Hematopoietic multipotent progenitor cell treated with erythropoietin and hydrocortisone succinate and interleukin-3 and kit ligand, for 6 days (in vitro differentiated cells): Measurements from ENCODE around the gene KNDC1.

Source experiments
- DNase-seq: peaks from one replicate; pipeline ENCODE4 v3.0.0-alpha.2; 2015

The KNDC1 gene

DNA sequence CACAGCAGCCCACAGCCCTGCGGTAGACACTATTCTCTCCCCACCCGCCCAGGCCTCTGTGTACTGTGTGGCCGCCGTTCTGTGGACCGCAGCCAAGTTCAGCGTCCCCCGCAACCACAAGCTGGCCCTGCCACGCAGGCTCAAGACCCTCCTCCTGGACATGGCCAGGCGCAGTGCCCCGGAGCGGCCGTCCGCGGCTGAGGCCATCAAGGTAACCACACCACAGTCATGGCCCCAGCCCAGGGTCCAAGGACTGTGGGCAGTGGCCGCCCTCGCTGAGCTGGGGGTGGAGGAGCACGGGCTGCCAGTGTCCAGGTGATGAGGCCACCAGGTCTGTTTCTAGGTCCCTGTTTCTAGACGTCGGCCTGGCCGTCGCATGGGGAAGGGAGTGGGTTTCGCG lies 35.6 kb downstream of the KNDC1 start:
- DNase-seq = no peak

DNA sequence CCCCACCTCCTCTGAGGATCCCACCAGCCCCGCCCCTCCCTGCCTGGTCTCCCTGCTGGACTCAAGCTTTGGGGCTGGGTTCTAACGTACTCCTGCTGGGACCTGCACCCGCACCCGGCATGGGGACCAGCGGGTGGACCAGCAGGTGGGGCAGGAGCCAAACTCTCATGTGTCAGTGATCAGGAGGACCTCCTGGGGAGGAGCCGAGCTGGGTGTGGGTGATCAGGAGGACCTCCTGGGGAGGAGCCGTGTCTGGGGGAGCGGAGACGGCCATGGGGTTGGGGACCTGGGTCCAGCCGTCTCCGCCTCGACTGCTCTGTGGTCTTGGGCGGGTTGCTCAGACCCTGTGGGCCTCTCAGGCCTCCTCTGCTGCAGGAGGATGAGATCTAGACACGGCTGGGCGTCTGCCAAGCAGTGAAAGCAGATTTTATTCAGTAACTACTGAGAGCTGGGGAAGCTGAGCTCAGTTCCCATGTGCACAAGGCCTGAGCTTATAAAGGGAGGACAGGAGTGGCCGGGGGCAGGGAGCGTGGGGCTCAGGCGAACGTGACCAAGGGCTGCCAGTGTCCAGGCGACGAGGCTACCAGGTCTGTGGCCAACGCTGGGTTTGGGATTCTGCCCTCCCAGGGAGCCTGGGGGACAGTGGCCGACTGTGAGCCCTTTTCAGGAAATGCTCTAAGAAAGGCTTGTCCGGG lies 36.3 kb downstream of the KNDC1 start:
- DNase-seq = no peak

DNA sequence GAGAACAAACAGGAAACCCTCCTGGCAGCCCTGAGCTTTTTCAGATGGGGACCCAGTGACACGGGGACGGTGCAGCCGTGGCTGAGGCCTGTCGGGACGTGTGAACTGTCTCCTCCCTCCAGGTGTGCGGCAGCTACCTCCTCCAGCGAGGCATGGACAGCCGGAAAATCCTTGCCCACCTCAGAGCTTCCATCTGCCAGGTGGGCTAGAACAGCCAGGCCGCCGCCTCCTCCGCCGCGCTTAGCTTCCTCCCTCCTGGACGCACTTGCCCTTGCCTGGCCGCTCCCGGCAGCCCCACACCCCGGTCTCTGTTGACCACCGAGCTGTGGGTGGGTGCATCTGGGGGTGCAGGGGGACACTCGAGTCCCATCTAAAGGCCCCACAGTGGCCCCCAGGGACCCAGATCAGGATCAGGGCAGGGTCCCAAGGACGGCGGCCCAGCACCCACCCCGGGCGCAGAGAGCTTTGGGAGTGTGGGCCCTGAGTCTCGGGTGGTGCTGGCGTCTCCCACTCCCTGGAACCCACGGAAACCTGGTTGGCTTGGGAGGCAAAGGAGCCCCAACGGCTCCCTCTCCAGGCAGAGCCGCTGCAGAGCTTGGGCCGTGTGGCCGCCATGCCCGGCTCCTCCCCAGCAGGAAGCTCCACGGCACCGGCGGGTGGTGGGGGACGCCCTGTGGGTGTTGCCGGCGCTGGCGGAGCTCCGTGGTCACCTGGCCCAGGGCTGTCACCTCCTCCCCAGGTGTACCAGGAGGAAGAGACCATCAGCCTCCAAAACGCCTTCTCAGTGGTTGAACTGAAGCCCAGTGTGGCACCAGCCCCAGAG lies 37.1 kb downstream of the KNDC1 start:
- no peak for DNase-seq

DNA sequence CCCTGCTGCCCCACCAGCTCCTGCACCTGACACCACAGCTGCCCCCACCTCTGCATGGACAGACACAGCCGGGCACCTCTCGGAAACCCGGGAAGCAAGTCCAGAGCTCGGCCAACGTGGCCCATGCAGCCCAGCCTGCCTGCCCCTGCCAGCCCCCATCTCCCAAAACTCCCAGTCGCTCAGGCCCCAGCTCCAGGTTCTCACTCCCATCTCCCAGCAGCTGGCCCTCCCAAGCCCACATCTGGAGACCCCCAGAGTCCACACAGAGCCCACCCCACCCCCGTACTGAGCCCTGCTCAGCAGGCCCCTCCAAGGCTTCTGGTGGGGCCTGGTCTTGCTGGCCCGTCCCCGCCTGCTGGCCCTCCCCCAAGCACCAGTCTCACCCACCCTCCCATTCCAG lies 37.8 kb downstream of the KNDC1 start:
- no peak for DNase-seq

DNA sequence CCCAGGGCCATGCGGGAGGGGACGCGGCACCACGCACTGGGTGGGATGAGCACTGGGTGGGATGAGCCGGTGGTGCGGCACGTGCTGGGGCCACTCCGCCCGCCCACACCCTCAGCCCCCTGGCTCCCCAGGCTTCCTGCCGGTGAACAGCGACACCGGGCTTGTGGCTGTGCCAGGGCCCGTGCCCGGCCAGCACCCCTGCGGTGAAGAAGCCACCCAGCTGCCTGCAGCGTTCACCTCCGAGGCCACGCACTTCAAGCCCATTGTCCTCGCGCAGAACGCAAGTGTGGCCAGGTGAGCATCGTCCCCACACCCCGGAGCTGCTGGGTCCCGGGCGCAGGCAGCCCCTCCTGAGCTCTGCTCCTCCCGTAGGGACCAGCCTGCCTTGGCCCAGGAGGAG lies 38.2 kb downstream of the KNDC1 start:
- no peak for DNase-seq

DNA sequence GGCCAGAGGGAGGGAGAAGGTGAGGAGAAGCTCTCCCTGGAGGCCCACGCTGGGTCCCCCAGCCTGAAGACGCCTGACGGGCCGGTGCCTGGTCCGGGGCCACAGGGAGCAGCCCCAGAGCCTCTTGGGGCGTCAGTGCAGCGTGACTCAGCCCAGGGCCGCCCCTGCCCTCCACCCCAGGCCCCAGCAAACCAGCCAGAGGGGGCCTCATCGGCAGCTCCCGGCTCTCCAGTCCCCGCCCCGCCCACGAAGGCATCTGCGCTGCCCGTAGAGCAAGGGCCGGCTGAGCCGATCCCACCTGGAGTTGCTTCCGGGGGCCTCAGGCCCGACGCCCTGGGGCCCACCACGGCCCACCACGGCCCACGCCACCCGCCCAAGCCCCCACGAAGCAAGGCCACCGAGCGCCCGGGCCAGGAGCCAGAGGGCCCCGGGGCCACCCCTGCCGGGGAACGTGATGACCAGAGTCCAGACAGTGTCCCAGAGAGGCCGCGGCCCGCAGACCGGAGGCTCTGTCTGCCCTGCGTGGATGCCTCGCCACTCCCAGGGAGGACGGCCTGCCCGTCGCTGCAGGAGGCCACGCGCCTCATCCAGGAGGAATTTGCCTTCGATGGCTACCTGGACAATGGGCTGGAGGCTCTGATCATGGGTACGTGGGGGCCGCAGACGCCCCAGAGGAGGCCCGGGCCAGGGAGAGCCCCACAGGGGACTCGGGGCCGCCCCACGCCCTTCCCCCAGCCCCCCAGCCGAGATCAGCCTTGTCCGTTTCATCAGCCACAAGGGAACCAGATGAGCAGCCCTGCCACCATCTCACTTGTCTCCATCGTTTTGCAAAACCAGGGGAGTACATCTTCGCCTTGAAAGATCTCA lies 38.8 kb downstream of the KNDC1 start:
- no peak for DNase-seq

DNA sequence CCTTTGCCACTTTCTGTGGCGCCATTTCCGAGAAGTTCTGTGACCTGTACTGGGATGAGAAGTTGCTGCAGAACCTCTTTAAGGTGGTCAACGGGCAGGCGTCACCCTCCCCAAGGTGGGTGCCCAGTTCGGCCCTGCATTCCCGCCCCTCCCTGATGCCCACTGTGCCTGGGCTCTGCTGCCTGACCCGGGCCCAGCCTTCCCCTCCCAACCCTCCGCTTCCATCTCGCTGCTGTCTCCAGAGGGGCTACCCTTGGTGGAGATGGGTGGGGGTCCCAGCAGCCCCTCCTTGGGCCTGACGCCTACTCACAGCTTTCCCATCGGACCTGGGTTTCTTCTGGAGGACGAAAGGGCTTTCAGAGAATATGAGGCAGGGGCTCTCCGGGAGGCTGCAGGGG lies 39.5 kb downstream of the KNDC1 start:
- DNase-seq = no peak

DNA sequence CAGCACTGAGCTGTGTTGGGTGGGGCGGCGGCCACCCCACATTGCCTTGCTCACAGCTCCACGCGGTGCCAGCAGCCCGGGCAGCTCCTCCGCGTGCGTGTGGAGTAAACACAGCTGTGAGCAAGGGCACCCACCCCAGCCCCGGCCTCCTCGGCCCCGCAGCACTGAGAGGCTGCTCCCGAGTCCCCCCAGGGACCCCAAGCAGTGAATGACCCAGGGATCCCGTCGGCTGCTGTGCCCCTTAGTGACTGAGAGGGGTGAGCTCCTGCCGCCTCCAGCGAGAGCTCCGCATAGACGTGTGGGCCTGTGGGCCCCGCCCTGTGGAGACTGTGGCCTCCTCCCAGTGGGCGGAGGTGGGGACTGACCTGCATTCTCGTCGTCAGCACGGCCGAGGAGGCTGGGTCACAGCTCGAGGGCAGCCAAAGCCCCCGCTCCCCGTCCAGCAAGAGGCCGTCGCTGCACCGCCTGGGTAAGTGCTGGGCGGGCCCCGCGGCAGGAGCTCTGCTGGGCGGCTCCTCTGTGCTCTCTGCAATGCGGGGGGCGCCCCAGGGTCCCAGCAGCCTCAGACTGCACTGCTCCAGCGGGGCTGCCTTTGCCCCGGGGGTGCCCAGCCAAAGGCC lies 40.1 kb downstream of the KNDC1 start:
- no peak for DNase-seq

DNA sequence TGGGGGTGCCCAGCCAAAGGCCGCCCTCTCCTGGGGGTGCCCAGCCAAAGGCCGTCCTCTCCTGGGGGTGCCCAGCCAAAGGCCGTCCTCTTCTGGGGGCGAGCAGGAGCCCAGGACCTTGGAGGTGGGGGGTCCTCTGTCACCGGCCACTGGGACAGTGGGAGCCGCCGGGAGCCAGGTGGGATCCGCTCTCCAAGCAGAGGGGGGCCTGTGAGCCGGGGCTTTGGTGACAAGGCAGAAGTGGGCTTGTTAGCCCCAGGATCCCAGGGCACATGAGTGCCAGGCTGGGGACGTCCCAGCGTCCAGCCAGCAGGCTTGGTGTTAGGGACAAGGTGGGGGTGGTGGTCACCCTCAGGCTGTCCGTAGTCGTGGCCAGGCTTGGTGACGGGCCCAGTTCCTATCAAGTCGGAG lies 40.6 kb downstream of the KNDC1 start:
- no peak for DNase-seq

DNA sequence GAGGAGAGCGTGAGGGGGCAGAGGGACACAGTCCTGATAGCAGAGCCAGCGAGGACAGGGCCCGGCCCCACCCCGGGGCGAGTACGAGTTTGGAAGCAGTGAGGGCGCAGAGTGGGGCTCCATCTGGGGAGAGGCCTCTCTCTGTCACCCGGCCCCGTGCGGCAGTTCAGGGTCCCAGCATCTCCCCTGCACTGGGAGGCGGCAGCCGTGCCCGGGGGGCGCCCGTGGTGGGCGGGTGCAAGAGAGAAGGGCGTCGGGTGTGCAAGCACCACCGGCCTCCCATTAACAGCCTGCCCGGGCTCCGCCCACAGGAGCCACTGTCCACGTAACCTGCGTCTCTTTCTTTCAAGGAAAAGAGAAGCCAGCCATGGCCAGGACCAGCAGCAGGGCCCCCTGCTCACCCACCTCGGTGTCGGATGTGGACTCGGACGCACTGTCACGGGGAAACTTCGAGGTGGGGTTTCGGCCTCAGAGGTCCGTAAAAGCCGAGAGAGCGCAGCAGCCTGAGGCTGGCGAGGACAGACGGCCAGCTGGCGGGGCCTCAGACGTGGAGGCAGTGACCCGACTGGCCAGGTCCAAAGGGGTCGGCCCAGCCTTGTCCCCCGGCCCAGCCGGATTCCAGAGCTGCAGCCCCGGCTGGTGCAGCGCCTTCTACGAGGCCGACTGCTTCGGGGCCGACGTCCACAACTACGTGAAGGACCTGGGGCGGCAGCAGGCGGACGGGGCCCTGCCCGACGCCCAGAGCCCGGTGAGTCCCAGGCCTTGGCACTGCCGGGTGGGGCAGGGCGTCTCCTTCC lies 41.3 kb downstream of the KNDC1 start:
- DNase-seq = no peak

DNA sequence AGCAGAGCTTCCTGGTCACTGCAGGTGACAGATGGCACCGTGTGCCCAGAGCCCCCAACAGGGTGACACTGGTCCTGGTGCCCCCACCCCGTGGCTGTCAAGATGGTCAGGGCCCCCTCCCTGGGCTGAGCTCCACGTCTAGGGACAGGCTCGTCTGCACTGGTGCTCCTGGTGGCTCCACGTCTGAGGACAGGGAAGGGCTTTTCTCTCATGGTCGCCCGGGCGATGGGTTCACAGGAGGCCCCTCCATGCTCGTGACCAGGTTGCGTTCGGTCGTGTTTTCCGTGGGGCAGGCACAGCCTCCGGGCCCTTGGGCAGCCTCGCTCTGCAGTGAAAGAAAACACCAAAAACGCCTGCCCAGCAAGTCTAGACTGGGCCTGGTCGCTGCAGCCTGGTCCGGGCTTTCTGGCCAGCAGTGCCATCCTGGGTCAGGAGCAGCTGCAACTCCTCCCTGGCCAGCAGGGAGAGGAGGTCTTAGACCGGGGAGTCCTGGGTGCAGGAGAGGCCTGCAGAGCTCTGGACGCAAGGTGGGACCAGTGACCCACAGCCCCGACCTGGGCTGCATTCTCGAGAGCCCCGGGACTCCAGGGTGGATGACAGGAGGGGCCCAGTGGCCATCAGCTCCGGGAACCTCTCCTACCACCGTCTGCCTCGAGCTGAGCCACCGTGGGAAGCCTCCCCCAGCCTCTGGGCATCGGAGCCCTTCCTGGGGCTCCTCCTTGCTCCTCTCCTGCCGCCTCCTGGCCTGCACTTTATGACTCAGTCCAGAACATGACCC lies 42.1 kb downstream of the KNDC1 start:
- DNase-seq = no peak

DNA sequence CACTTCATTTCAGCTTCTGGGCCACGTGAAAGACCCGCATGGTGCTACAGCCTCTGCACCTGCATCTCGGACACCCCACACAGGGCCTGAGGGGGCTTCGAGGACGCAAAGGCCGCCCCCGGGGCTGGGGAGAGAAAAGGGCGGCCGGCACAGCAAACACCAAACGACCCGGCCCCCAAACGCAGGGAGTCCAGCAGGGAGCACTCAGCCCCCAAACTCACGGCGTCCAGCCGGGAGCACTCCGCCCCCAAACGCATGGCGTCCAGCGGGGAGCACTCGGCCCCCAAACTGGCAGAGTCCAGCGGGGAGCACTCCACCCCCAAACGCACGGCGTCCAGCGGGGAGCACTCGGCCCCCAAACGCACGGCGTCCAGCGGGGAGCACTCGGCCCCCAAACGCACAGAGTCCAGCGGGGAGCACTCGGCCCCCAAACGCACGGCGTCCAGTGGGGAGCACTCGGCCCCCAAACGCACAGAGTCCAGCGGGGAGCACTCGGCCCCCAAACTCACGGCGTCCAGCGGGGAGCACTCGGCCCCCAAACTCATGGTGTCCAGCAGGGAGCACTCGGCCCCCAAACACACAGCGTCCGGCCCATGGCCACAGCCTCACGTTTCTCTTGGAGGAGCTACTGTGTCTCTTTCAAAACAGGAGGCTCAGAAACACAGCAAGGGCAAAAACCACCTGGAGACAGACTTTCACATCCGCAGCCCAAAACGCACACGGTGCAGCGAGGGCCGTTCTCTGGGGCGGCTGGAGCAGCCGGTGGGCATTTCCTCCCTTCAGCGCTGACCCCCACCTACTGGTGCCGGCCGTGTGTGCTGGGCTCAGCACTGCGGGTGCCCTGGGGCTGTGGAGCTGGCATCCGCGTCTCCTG lies 43.0 kb downstream of the KNDC1 start:
- no peak for DNase-seq

DNA sequence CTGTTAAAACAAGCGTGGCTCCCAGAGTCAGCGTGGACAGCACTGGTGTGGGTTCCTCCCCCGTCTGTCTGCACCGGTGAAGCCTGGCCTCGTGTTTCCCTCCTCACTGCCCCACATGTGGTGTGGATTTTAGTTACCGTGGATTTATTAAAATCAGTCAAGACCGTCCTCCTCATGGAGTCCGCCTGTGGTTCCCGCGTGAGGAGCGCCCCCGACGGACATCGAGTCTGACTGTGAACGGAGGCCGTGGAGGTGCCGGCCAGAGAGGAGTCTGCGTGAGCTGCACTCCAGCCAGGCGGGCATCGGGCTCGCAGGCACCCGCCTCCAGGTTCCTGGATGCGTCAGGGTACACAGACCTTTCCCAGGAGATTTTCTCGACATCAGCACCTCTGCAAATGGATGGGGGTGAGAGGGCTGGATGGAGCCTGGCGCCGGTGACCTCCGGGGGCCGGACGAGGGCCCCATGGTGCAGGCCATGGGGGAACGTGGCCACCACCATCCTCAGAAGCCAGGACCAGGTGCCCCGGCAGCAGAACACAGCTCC lies 43.7 kb downstream of the KNDC1 start:
- no peak for DNase-seq

DNA sequence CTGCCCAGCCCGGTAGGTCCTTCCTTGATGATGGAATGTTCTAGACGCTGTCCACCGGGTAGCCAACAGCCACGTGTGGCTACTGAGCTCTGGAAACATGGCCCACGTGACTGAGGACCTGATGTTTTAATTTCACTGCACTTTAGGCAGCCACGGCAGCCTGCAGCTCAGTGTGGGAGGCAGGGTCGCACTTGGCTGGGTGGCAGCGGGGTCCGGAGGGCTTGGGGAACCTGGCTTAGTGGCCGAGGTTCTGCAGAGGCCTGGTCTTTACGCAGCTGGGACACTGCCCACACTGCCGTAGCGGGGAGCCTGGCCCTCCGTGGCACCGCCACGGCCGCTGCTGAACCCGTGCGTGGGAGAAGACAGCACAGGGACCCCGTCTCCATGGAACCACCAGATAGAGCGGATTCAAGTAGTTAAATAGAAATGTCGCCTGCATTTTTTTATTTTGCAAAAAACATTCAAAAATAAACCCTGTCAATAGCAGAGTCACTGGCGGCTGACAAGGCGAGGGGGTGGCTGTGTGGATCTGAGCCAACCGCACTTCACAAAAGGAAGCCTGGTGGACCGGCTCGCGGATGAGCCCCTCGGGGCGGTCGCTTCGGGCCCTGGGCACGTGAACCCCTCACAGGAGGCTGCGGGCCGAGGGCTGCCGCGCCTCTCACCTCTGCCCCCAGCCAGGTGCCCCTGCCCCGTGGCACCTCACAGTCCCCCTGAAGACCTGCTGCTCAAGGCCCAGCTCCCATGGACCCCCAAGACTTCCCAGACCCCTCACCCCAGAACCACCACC lies 44.4 kb downstream of the KNDC1 start:
- no peak for DNase-seq

DNA sequence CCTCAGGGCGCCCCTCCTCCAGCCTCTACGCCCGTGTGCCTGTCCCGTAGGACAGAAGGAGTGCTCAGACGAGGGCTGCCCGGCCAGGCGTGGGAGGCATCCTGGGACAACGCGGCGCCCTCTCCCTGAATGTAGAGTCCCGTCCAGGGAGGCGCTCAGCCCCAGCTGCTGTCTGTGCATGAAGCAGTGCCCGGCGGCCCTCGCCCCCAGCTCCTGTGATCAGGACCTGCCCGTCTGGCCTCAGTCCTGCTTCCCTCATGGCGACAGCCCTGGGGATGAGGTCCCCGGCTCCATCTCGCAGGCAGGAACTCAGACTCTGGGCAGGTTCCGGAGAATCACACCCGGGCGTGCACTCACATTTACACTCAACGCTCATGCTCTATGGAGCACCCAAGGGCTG lies 45.1 kb downstream of the KNDC1 start:
- no peak for DNase-seq

DNA sequence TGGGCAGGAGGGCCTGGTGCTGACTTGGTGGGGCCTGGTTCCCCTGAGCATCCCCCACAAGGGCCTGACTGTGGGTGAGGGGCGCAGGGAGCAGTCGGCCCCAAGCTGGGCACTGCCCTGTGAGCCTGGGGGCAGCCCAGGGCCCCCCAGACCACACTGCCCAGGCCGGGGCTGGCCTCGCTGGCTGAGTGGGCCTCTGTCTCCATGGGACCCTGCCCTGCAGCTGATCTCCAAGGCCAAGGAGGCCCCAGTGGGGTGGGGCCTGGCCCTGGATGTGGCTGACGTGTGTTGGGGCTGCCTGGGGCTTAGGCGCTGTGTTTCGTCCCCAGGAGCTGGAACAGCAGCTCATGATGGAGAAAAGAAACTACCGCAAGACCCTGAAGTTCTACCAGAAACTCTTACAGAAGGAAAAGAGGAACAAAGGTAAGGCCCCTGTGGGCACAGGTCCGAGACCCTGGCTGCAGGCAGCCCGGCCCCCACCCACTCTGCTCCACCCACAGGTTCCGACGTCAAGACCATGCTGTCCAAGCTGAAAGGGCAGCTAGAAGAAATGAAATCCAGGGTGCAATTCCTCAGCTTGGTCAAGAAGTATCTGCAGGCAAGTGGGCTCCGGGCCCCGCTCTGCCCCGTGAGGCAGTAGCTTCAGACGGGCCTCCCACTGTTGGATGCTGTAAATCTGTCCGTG lies 46.5 kb downstream of the KNDC1 start:
- no peak for DNase-seq

DNA sequence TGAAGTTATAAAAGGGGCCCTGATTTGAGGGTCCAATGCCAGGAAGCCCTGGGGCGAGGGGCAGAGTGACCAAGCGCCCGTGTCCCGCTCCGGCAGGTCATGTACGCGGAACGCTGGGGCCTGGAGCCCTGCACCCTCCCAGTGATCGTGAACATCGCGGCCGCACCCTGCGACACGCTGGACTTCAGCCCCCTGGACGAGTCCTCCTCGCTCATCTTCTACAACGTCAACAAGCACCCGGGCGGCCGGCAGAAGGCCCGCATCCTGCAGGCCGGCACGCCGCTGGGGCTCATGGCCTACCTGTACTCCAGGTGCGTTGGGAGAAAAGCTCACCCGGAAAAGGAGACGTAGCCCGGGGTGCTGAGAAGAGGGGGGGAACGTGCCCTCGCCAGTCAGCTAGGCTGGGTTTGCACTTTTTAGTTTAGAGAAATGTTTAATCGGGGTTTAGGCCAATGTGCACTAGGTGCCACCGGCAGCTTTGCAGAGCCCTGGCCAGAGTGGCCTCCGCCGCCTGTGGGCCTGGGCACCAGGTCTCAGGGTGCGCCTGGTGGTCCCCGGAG lies 47.1 kb downstream of the KNDC1 start:
- DNase-seq = no peak

DNA sequence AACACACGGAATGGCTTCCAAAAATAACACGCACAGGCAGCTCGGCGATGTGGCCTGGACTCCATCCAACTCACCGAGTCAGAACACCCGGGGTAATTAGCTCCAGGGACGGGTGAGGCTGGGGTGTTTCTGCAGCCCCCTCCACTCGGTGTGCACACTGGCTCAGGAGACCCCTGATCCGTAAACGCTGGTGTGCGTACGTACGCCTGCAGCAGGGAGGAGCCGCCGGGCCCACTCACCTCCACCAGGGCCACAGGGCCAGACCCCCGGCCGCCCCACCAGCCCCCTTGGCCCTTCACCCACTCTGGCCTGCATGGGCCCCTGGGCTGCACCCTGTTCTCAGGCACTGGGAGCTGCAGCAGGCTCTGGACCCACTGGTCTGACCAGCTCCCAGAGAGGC lies 47.6 kb downstream of the KNDC1 start:
- DNase-seq = no peak
